Pancreas (tissue), 10 donors: ENCODE results near the gene TMTC4. TPM values are rescaled to one million over a fixed set of nuclear protein-coding genes. Genes with fewer than 3 reads are reported as not detected.
"Not testable (repeated sequence)": the region's sequence is repeated elsewhere in the genome, so short reads cannot be mapped to it uniquely, and the experiment has no call there.

Source experiments
- ATAC-seq, 4 donors: fragments of 200-7000 bp; cut with Tn5 transposase; one replicate each; pipeline versions ENCODE4 v1.8.0 to v1.9.1; 2020; ENCODE audit warnings: mild to moderate bottlenecking in 4 of 4, moderate library complexity in 4 of 4
- DNase-seq, 6 donors: peaks; one replicate each; pipeline ENCODE4 v3.0.0-alpha.2; 2020
- FAIRE-seq: peaks from 2 replicates; lab custom pipeline; 2012; peaks lifted over from hg19 to GRCh38; lab: Jason Lieb, UNC
- H3K27ac ChIP-seq, 4 donors: fragments of 200-600 bp; sonication (generic); 1 replicate in 3 of 4; 2 replicates in 1 of 4; pipeline versions ENCODE4 v1.5.0 to v1.8.0; 2020
- H3K27me3 ChIP-seq, 4 donors: fragments of 200-600 bp; one replicate each; pipeline ENCODE4 v1.8.0; 2021
- H3K36me3 ChIP-seq, 3 donors: fragments of 200-600 bp; sonication (generic) in 1 of 3; one replicate each; pipeline versions ENCODE4 v1.5.0 to v1.8.0; 2020 to 2021
- H3K4me1 ChIP-seq, 3 donors: fragments of 200-600 bp; one replicate each; pipeline ENCODE4 v1.8.0; 2021
- H3K4me3 ChIP-seq, 4 donors: fragments of 200-600 bp; sonication (generic) in 2 of 4; one replicate each; pipeline versions ENCODE4 v1.5.0 to v1.8.0; 2020 to 2021
- H3K9me3 ChIP-seq, 4 donors: fragments of 200-600 bp; one replicate each; pipeline ENCODE4 v1.8.0; 2021
- CTCF ChIP-seq, 4 donors: fragments of 200-600 bp; sonication (generic) in 3 of 4; IDR thresholded peaks; one replicate each; pipeline versions ENCODE4 v1.5.0 to v1.8.0; 2021; ENCODE audit warnings: antibody characterized with exemption in 4 of 4
- WGBS, 2 donors: extraction: QIAGEN DNeasy Blood & Tissue Kit; methylation state at CpG; one replicate each; pipeline ENCODE4 v1.1.7; 2013; 5-methylcytosine and 5-hydroxymethylcytosine counted together
- intact Hi-C, 3 donors: fragments of 100-400 bp; cut with DNase I; formaldehyde crosslinking; loops; one replicate each; pipeline versions ENCODE4 v1.11.1 to v1.14.2; 2022
- polyA plus RNA-seq, 2 donors: library from polyadenylated mRNA; stranded (reverse); fragments of 200-250 nt; gene quantifications; one replicate each; pipeline ENCODE4 v1.2.3, GENCODE V29; 2013
- total RNA-seq, 6 donors: library from RNA; stranded (reverse); fragmentation: NEBNext Ultra II Directional in 4 of 6; extraction: Animal tissue kit (Norgen Biotek cat#: 25700) in 4 of 6; gene quantifications; one replicate each; pipeline versions ENCODE4 v1.2.1 to v1.2.4, GENCODE V29; 2021 to 2023
- donor health status: healthy with polysubstance abuse.
- donor health status: DM: no; HTN: no; CAD: no; lungs with moderate emphysema.
- donor health status: DM: no; HTN: no; CAD: no.
- donor health status: control.
- donor health status: control.
- donor health status: Bipolar disorder and iron deficiency.
- donor health status: DM: yes; HTN: yes; CAD: no.
- donor health status: DM: no; HTN: no; CAD: no.
- donor health status: DM: no; HTN: no; CAD: no.
- donor health status: DM: yes; HTN: yes; CAD: no.

The TMTC4 gene
- total and polyA plus RNA-seq, 8 donors = 7.3 to 18.0 (median 13.7) TPM

GRCh38 chr13:100581030-100581429 lies 93.6 kb downstream of the TMTC4 start:
- DNase-seq (no peak), FAIRE-seq (no peak), ATAC-seq (no peak)
- 92 to 96% methylated on average over 4 of the region's 4 CpGs for WGBS, 2 donors
- Histone ChIP-seq H3K36me3 (no peaks in the 10 kb centered on the region), H3K9me3 (no peaks in the 10 kb centered on the region), H3K4me3 (no peak overlapping the region), H3K27ac (no peak overlapping the region), H3K4me1 (no peaks in the 10 kb centered on the region), H3K27me3 (no peaks in the 10 kb centered on the region)
- TF ChIP-seq CTCF (IDR thresholded peaks at IDR 0.05) = no peak
- intact Hi-C loops = no loop called here

GRCh38 chr13:100580045-100580444 lies 94.5 kb downstream of the TMTC4 start:
- Histone ChIP-seq H3K36me3 (no peaks in the 10 kb centered on the region), H3K4me3 (no peak overlapping the region), H3K4me1 (no peaks in the 10 kb centered on the region), H3K9me3 (no peaks in the 10 kb centered on the region), H3K27me3 (no peaks in the 10 kb centered on the region), H3K27ac (no peak overlapping the region)
- 91 to 94% methylated on average over 12 of the region's 12 CpGs for WGBS, 2 donors
- no peak for TF ChIP-seq CTCF (IDR thresholded peaks at IDR 0.05)
- intact Hi-C loops = no loop called here
- FAIRE-seq = no peak
- no peak for DNase-seq
- ATAC-seq = no peak

- H3K36me3 ChIP-seq, ATAC-seq, H3K27me3 ChIP-seq, FAIRE-seq, H3K27ac ChIP-seq, H3K4me1 ChIP-seq, DNase-seq, H3K9me3 ChIP-seq, intact Hi-C loops, H3K4me3 ChIP-seq: not testable (repeated sequence)
- WGBS, 2 donors = 94 to 98% methylated on average over 4 of the region's 4 CpGs
These were observed 97.4 kb downstream of the TMTC4 start for GRCh38 chr13:100577239-100577638.

- Histone ChIP-seq H3K27ac (no peak overlapping the region), H3K4me3 (no peak overlapping the region), H3K27me3 (no peaks in the 10 kb centered on the region), H3K4me1 (no peaks in the 10 kb centered on the region), H3K9me3 (no peaks in the 10 kb centered on the region), H3K36me3 (no peaks in the 10 kb centered on the region)
- FAIRE-seq = no peak
- peak; percentile 58 to 68 (median 60) for TF ChIP-seq CTCF (IDR thresholded peaks at IDR 0.05)
- peak in 5 of 6 donors; percentile 58 to 79 (median 69) for DNase-seq
- intact Hi-C loops = no loop called here
- WGBS, 2 donors = 28 to 38% methylated on average over 2 of the region's 2 CpGs
- peak; percentile 83 to 97 (median 91) for ATAC-seq
These were observed 101.5 kb downstream of the TMTC4 start for GRCh38 chr13:100573121-100573520.

- DNase-seq (no peak), FAIRE-seq (no peak), ATAC-seq (no peak)
- 85 to 94% methylated on average over 6 of the region's 6 CpGs for whole genome bisulfite sequencing, 2 donors
- Histone ChIP-seq H3K27ac (no peak overlapping the region), H3K4me1 (peaks cover 0 to 10% (median 7%) of the 10 kb centered on the region in 3 donors), H3K27me3 (no peaks in the 10 kb centered on the region), H3K4me3 (no peak overlapping the region), H3K36me3 (no peaks in the 10 kb centered on the region), H3K9me3 (no peaks in the 10 kb centered on the region)
- no peak for TF ChIP-seq CTCF (IDR thresholded peaks at IDR 0.05)
- intact Hi-C loops = no loop called here
These were observed 108.1 kb downstream of the TMTC4 start for GRCh38 chr13:100566543-100566942.
